ENCODE results near the gene NIPBL.

DNA sequence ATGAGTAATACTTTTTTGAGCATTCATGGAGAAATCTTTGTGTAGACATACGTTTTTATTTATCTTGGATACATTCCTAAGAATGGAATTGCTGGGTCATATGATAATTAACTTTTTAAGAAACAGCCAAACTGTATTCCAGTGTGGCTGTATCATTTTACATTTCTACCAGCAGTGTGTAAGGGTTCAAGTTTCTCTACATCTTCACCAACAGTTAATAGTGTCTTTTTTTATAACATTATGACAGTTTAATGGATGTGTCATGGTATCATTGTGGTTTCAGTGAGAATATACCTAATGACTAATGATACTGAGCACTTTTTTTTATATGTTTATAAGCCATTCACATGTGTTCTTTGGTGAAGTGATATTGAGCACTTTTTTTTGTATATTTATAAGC, 52.4 kb downstream of the NIPBL start:
- TF ChIP-seq, protein P1, sequence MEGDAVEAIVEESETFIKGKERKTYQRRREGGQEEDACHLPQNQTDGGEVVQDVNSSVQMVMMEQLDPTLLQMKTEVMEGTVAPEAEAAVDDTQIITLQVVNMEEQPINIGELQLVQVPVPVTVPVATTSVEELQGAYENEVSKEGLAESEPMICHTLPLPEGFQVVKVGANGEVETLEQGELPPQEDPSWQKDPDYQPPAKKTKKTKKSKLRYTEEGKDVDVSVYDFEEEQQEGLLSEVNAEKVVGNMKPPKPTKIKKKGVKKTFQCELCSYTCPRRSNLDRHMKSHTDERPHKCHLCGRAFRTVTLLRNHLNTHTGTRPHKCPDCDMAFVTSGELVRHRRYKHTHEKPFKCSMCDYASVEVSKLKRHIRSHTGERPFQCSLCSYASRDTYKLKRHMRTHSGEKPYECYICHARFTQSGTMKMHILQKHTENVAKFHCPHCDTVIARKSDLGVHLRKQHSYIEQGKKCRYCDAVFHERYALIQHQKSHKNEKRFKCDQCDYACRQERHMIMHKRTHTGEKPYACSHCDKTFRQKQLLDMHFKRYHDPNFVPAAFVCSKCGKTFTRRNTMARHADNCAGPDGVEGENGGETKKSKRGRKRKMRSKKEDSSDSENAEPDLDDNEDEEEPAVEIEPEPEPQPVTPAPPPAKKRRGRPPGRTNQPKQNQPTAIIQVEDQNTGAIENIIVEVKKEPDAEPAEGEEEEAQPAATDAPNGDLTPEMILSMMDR (IDR thresholded peaks at IDR 0.05), result no peak
- no peak for TF ChIP-seq EZH2 (IDR thresholded peaks at IDR 0.05)
- no peak for TF ChIP-seq EZH2phosphoT487 (IDR thresholded peaks at IDR 0.05)
